HG03457 (cell line): ENCODE measurements around the gene RBM20.

Source experiments
- ATAC-seq: cut with Tn5 transposase; IDR thresholded peaks from one replicate; pipeline ENCODE4 v1.9.1; 2021; ENCODE audit warnings: moderate number of reproducible peaks; ENCODE audit not compliant: unreplicated experiment

The RBM20 gene

GRCh38 chr10:110803830-110804338 lies 159.7 kb downstream of the RBM20 start:
- ATAC-seq = no peak

- ATAC-seq = no peak
Observed at GRCh38 chr10:110804376-110804775, 160.2 kb downstream of the RBM20 start.

GRCh38 chr10:110805292-110805691 lies 161.2 kb downstream of the RBM20 start:
- ATAC-seq = no peak

DNA sequence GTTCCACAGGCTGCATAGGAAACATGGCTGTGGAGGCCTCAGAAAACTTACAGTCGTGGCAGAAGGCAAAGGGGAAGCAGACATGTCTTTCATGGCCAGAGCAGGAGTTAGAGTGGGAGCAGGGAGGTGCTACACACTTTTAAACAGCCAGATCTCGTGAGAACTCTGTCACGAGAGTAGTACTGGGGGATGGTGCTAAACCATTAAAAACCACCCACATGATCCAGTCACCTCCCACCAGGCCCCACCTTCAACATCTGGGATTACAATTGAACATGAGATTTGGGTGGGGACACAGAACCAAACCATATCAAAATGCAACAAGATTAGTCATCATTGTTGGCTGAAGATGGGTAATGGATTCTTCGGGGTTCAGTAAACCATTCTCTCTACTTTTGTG lies 162.2 kb downstream of the RBM20 start:
- no peak for ATAC-seq

GRCh38 chr10:110808123-110808522 lies 164.0 kb downstream of the RBM20 start:
- ATAC-seq = no peak

GRCh38 chr10:110808615-110809014 lies 164.5 kb downstream of the RBM20 start:
- no peak for ATAC-seq

DNA sequence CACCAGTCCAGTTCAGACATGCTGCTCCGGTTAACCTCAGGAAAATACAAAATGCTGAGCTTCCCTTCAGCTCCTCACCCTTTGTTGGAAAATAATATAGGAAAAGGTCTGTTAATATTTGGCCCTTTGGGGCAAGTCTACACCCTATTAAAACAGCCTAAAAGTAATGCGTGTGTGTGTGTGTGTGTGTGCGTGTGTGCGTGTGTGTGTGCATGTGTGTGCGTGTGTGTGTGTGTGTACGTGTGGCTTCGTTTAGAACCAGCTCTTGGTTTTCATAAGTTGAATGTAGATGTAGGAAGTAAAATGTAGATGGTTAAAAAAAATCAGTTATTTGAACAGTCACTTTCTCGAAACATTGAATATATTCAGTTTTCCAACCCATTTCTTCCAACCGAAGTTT lies 166.5 kb downstream of the RBM20 start:
- ATAC-seq = no peak

- no peak for ATAC-seq
Observed at GRCh38 chr10:110811791-110812581, 167.8 kb downstream of the RBM20 start.

GRCh38 chr10:110812583-110812982 lies 168.4 kb downstream of the RBM20 start:
- no peak for ATAC-seq

- ATAC-seq = no peak
Observed at GRCh38 chr10:110813743-110814472, 169.8 kb downstream of the RBM20 start.

DNA sequence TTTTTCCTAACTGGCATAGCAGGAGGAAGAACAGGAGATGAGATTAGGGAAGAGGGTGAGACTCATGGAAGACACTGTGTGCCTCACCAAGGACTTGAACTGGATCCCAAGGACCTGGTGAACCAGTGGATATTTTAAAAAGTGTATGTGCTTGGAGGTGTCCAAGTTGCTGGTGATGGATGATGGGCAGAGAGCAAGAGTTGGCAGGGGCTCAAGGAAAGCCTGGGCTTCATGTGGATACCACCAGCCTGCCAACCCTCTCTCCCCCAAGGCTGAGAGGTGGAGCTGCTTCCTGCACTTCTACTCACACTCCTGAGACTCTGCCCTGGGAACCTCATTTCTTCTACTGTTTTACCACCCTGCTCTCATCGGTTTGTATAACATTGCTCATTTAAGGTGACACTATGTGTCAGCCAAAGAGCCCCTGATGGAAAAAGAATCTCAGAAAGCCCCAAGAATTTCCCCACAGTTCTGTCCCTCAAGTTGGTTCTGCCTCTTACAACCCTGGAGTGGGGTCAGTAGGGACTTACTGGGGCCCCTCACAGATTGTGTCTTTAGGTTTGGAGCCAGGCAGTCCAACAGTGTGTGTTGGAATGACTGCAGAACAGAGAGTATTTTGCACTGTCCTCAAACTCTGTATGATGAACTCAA lies 171.3 kb downstream of the RBM20 start:
- ATAC-seq = peak; percentile 58

GRCh38 chr10:110817614-110818013 lies 173.5 kb downstream of the RBM20 start:
- ATAC-seq = no peak

DNA sequence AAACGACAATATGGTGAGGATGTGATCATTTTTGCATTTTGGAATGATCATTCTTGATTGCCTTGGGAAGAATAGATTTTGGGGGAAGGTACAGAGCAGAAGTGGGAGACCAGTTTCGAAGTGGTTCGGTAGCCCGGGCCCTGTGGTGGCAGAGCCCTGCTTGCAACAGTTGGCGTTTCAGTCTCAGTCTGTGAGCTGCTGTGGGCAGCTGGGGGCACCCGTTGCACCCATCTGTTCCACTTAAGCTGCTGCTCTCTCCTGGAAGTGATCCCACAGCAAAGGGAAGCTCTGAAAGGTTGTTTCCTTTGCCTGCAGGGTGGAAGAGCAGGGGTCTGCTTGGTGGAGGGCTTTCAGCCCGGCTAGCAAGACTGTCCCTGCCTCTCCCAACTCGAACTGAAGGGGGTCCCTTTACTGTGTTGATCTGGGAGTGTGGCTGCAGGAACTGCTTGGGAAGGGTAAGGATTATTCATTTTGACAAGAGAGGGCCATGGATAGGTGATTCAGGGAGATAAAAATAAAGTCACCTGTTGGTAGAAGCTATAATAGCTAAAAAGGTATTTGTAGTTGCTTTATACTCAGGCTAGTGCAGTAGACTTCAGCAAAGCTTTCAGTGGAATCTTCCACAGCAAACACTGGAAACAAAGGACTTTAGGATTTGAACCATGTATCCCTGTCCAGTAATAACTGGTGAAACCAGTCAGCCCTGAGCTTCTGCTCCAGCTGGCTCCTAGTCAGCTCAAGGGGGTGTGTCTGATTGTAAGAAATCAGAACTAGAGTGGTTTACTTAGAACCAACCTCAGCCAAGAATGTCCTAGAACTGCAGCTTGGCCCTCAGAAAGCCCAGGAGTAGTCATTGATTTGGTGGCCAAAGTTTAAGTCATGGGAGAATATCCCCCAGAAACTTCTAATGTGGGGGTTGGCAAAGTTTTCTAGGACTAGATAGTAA lies 174.4 kb downstream of the RBM20 start:
- no peak for ATAC-seq

DNA sequence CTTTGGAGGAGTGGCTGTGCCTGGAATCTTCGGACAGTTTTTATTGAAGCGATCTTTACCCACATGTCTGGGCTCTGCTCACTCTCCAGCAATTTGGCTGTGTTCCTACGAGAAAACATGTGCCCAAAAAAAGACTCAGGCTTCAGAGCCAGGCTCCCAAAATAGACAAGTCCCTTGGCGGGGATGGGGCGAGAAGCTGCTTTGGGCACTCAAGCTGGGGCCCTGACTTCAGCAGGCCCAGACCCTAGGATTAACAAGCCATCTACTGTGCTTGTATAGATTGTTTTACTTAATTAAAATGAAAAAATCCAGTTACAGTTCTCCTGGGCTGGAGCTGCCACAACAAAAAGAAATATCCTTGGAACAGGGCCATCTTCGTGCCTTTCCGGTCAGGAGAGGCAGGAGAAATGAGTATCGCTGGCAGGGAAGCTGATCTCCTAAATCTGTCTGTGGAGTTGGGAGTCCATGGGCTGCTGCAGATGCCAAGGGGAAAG lies 176.2 kb downstream of the RBM20 start:
- ATAC-seq = no peak

GRCh38 chr10:110821508-110821907 lies 177.4 kb downstream of the RBM20 start:
- ATAC-seq = no peak

GRCh38 chr10:110822035-110822711 lies 178.0 kb downstream of the RBM20 start:
- ATAC-seq = no peak

- ATAC-seq = no peak
Observed at GRCh38 chr10:110822712-110823311, 178.7 kb downstream of the RBM20 start.

DNA sequence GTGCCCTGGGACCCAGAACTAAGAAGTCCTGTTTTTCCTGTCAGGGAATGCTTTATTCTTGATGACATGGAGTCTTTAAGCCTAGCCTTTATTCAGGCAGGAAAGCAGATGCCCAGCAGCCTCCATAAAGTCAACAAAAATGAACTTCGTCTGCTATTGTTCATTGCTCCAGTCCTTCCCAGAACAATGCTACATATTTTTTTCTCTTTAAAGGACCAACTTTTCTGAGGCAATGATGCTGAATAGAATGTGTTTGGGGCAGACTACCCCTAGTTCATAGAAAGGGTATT lies 180.0 kb downstream of the RBM20 start:
- no peak for ATAC-seq

DNA sequence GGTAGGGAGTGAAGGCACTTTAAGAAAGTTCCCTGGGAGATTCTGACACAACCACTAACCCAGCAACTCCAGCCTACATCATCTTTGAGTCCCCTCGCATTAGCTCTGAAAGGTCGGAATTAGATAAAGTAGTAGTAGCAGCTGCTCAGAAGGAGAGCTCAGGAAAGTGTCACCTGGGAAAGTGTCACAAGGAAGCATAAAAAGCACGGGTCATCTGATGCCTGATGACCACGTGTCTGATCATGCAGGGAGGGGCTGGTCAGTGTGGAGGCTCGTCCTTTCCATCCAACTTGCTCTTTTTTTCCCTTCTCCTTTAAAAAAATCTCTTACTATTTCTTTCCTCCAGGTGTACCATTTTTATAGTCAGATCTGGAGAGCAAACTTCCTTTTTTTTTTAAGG lies 180.5 kb downstream of the RBM20 start:
- ATAC-seq = no peak

DNA sequence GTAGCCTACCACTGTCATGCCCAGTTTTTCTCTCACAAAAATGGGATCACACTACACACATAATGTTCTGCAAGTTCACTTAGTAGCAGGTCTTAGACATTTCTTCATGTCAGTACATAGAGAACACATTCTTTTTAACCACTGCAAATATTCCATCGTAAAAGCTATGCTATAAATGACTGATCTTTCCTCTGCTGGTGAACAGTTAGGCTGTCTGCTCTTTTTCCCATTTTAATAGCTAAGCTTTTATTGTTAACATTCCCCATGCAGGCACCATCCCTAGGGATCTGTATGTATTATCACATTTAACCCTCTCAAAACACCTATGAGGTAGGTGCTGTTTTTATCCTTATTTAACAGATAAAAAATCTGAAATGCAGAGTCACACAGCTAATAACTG lies 181.4 kb downstream of the RBM20 start:
- no peak for ATAC-seq
